BJ (cell line): ENCODE measurements around the gene KRT222. TPM values are rescaled to one million over a fixed set of nuclear protein-coding genes. Genes with fewer than 3 reads are reported as not detected.
A peak's percentile ranks its signal among the peaks of the same experiment; 100 is the strongest.

Experiments used
- CTCF ChIA-PET: fragments of 350-600 bp; formaldehyde crosslinking; extraction: SDS; loops from one replicate; lab custom pipeline; 2021; ENCODE audit warnings: antibody characterized with exemption, inconsistent platforms; lab: Yijun Ruan, JAX
- POLR2A ChIA-PET: fragments of 300-600 bp; sonication (Branson Sonifier 250); formaldehyde crosslinking; extraction: SDS; loops from one replicate; lab custom pipeline; 2021; ENCODE audit warnings: antibody characterized with exemption; lab: Charles Lee
- DNase-seq: peaks from one replicate; pipeline ENCODE4 v3.0.0-alpha.2; 2011; ENCODE audit warnings: low read depth
- H3K27me3 ChIP-seq: 2 replicates; pipeline ENCODE4 v1.6.0; 2011; ENCODE audit warnings: low read length; ENCODE audit not compliant: control insufficient read depth, insufficient read depth
- H3K36me3 ChIP-seq: 2 replicates; pipeline ENCODE4 v1.5.1; 2011; ENCODE audit warnings: low read length; ENCODE audit not compliant: control insufficient read depth, insufficient read depth
- H3K4me3 ChIP-seq: 2 replicates; pipeline ENCODE4 v1.5.1; 2011; ENCODE audit warnings: low read depth, mild to moderate bottlenecking, control low read depth, low read length
- polyA plus RNA-seq: library from polyadenylated mRNA; depleted of rRNA; stranded (reverse); fragments of >200 nt; gene quantifications from 2 replicates; pipeline ENCODE4 v1.2.3, GENCODE V29; 2011
- TF ChIP-seq, protein P1 (sequence below): IDR thresholded peaks from 2 replicates; pipeline ENCODE4 v1.5.1; 2011; ENCODE audit warnings: low read depth, mild to moderate bottlenecking, control low read depth, inconsistent platforms, low read length, moderate library complexity; ENCODE audit not compliant: insufficient read depth

Gene KRT222
- polyA plus RNA-seq, 1 experiment = not detected

DNA sequence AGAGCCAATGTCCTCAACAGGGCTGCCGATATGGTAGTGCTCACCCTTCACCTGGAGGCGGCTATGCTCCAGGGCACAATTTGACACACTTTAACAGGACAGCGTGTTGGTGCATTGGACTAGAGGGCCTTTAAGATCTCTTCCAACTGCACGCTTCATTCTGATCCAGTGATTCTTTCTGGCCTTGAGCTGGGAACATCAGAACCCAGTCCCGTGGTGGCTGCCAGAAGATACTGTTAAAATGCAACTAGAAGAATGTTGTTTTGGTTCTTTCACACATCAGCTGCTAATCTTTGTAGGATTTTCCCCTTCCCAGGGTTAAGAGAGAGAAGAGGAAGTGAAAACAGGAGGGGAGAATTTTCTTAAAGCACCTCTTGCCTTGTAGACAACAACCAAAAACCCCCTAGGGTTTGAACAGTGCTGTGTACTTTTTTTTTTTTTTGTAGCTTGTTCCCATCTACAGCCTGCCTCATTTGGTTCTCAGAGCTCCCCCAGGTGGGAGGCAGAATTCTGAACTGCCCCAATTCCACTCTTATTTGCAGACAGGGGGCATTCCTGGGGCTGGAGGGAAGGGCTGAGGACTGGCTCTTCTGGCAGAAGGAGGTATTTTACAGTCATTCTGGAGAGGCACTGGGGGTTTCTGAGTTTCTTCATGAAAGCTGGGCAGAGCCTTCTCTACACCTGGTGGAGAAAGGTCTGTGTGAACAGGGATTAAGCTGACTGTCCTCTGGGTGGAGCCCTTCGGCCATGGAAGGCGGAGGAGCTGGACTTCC is 49.7 kb downstream of the KRT222 start:
- TF ChIP-seq, protein P1, sequence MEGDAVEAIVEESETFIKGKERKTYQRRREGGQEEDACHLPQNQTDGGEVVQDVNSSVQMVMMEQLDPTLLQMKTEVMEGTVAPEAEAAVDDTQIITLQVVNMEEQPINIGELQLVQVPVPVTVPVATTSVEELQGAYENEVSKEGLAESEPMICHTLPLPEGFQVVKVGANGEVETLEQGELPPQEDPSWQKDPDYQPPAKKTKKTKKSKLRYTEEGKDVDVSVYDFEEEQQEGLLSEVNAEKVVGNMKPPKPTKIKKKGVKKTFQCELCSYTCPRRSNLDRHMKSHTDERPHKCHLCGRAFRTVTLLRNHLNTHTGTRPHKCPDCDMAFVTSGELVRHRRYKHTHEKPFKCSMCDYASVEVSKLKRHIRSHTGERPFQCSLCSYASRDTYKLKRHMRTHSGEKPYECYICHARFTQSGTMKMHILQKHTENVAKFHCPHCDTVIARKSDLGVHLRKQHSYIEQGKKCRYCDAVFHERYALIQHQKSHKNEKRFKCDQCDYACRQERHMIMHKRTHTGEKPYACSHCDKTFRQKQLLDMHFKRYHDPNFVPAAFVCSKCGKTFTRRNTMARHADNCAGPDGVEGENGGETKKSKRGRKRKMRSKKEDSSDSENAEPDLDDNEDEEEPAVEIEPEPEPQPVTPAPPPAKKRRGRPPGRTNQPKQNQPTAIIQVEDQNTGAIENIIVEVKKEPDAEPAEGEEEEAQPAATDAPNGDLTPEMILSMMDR = peak; percentile 41
- H3K27me3 ChIP-seq = peaks cover 18% of the 10 kb centered on the region
- no peak for DNase-seq
- ChIA-PET POLR2A (no interaction called here), CTCF (interaction anchor here (0.5 to 2.1 kb wide), 12 partner anchors 10 to 1047 kb away, joined by 3 to 6 read pairs (median 4); no protein-coding TSS in a partner anchor)
- no peaks in the 10 kb centered on the region for H3K36me3 ChIP-seq
- no peak overlapping the region for H3K4me3 ChIP-seq

DNA sequence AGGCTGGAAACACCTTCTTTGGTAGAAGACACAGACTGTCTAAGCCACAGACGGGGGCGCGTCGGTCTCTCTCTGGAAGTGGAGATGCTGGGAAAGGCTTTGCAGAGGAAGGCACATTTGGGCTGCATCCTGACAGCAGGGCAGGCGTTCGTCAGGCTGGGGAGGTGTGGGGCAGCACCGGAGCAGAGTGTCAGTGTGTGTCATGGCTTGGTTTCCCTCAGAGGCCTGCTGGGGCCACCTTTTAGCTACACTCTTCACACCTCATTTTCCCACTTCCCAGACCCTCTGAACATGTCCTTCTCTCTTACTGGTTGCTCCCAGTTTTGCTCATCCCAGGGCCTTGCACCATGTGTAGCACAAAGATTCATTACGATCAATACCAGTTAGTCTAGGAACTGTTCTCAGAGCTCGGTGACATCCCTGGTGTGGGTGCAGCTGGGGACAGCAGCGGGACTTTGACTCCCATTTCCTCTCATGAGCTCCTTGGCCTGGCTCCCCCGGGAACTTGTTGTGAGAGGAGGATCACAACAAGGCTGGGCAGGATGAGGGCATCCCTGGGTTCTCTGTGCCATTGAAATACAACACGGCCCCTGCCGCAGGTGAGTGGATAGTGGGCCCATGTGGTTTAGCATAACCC is 50.4 kb downstream of the KRT222 start:
- ChIA-PET POLR2A (no interaction called here), CTCF (interaction anchor here (0.6 to 2.1 kb wide), 6 partner anchors 11 to 1049 kb away, joined by 3 to 6 read pairs (median 5); no protein-coding TSS in a partner anchor)
- Histone ChIP-seq H3K27me3 (peaks cover 20% of the 10 kb centered on the region), H3K36me3 (no peaks in the 10 kb centered on the region), H3K4me3 (no peak overlapping the region)
- TF ChIP-seq, protein P1 = no peak
- DNase-seq = no peak

DNA sequence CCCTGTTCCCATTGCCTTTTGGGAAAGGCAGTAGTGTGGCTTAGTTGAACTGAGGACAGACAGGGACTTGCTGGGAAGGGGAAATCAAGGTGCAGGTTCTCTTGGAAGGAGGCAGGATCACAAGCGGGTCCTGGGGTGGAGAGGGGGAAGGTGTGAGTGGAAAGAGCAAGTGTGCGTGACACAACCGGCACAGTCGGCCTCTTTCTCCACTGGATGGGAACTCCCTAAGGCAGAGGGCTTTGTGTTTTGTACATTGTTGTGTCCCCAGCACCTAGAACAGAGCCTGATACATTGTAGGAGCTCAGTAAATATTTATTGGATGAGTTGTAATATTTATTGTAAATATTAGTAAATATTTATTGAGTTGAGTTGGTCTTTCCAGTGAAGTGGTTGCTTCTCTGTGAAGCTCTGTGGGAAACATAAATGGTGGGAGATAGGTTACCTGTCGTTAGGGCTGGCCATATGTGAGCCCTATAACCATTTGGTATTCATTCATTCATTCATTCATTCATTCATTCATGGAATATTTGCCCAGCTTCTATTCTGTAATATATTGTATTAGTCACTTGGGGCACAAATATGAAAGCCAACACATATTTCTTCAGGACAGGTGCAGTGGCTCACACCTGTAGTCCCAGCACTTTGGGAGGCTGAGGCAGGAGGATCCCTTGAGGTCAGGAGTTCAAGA is 51.4 kb downstream of the KRT222 start:
- no peak for DNase-seq
- ChIA-PET POLR2A (no interaction called here), CTCF (interaction anchor here (0.6 to 1.0 kb wide), 3 partner anchors 114 to 1050 kb away, joined by 3 to 5 read pairs (median 4); no protein-coding TSS in a partner anchor)
- peaks cover 20% of the 10 kb centered on the region for H3K27me3 ChIP-seq
- no peak overlapping the region for H3K4me3 ChIP-seq
- no peaks in the 10 kb centered on the region for H3K36me3 ChIP-seq
- TF ChIP-seq, protein P1 = no peak

DNA sequence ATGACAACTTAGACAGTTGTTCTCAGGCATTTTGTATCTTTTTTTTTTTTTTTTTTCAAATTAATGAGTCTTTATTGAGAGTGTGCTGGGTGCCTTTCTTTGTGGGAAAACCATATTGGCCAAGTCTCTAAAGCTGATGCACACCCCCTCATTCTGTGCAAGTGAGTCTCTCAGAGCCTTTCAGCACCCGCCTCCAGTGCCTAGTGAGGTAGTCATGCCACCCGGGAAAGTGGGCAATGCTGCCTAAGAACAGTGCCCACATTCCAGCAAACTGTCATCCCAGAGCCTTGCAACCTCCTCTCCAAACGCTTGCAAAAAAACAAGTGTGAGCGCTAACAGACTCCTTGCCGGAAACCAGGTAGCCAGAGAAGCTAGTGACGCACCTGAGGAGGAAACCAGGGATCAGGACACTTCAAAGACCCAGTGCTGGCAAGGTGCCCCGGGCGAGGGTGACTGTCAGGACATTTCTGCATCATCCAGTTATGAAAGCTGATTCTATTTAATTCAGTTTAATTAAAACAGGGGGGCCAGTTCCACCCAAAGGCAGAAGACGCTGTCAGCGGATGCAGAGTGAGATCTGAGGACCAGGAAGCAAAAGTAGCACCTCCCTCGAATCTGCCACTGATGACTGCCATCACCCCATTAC is 52.3 kb downstream of the KRT222 start:
- no peak for DNase-seq
- no peak overlapping the region for H3K4me3 ChIP-seq
- no peaks in the 10 kb centered on the region for H3K36me3 ChIP-seq
- ChIA-PET CTCF (interaction anchor here (1.7 to 3.3 kb wide), 2 partner anchors 7 to 1050 kb away, joined by 4 to 12 read pairs; no protein-coding TSS in a partner anchor), POLR2A (no interaction called here)
- TF ChIP-seq, protein P1 = no peak
- H3K27me3 ChIP-seq = peaks cover 17% of the 10 kb centered on the region
